Measurements from ENCODE around the gene RHEBL1. TPM values are rescaled to one million over a fixed set of nuclear protein-coding genes. Genes with fewer than 3 reads are reported as not detected.

Gene RHEBL1
- total and polyA plus RNA-seq, 3 donors from 2014 or later: 1.5 to 5.9 (median 1.7) TPM

- H3K9me3 ChIP-seq: no peaks in the 10 kb centered on the region
- no peak for DNase-seq
- no peak for TF ChIP-seq CTCF (IDR thresholded peaks at IDR 0.05)
- TF ChIP-seq POLR2A (IDR thresholded peaks at IDR 0.05): no peak
- no peaks in the 10 kb centered on the region for H3K36me3 ChIP-seq (ENCODE audit: low read depth, missing control alignments)
- intact Hi-C loops (cut with DNase I; ENCODE audit: low total_unique reads): no loop called here
- no peak overlapping the region for H3K27ac ChIP-seq
- H3K4me3 ChIP-seq: no peak overlapping the region
- H3K4me1 ChIP-seq: no peaks in the 10 kb centered on the region
- H3K27me3 ChIP-seq: no peaks in the 10 kb centered on the region
- 87 to 89% methylated on average over 14 of the region's 14 CpGs for WGBS, 2 donors
Observed at GRCh38 chr12:49040364-49040855, 29.4 kb downstream of the RHEBL1 start.

- no peak for DNase-seq
- WGBS, 2 donors: 91 to 94% methylated on average over 21 to 30 of the region's 30 CpGs
- Histone ChIP-seq H3K4me3 (no peak overlapping the region), H3K36me3 (ENCODE audit: low read depth, missing control alignments) (no peaks in the 10 kb centered on the region), H3K9me3 (no peaks in the 10 kb centered on the region), H3K27ac (no peak overlapping the region), H3K27me3 (no peaks in the 10 kb centered on the region), H3K4me1 (no peaks in the 10 kb centered on the region)
- TF ChIP-seq POLR2A (IDR thresholded peaks at IDR 0.05): no peak
- no peak for TF ChIP-seq CTCF (IDR thresholded peaks at IDR 0.05)
- intact Hi-C loops (cut with DNase I; ENCODE audit: low total_unique reads): no loop called here
Observed at GRCh38 chr12:49039421-49040363, 30.1 kb downstream of the RHEBL1 start.

DNA sequence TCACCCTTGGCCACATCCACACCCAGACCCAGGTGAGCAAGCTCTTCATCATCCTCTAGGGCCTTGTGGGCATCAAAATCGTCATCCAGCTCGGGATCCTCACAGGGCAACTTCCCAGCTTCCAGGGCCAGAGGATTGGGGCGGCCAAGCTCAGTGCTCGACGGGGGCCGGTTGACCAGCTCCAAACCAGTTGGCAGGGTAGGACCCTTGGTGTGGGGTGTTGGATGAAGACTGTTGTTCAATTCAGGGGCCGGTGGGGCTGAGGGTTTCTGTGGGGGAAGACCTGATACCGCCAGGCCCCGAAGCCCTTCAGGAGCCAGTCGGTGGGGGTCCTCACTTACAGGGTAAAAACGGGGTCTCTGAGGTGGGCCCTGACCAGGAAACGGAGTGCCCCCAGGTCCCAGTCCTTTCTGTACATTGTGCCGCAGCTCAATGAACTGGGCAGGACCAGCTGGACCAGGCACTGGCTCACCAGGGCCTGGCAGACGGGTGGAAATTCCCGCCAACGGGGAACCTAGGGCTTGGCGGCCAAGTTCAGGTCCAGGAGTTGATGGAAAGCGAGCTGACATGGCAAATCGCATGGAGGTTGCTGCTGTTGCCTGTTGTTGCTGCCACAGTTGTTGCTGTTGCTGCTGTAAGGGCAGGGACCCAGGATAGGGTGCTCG is 31.4 kb downstream of the RHEBL1 start:
- no peaks in the 10 kb centered on the region for H3K4me1 ChIP-seq
- no peak for DNase-seq
- TF ChIP-seq POLR2A (IDR thresholded peaks at IDR 0.05): no peak
- TF ChIP-seq CTCF (IDR thresholded peaks at IDR 0.05): no peak
- H3K4me3 ChIP-seq: no peak overlapping the region
- intact Hi-C loops (cut with DNase I; ENCODE audit: low total_unique reads): no loop called here
- H3K36me3 ChIP-seq (ENCODE audit: low read depth, missing control alignments): no peaks in the 10 kb centered on the region
- no peaks in the 10 kb centered on the region for H3K27me3 ChIP-seq
- 90 to 95% methylated on average over 14 to 20 of the region's 20 CpGs for WGBS, 2 donors
- H3K27ac ChIP-seq: no peak overlapping the region
- H3K9me3 ChIP-seq: no peaks in the 10 kb centered on the region

- H3K27me3 ChIP-seq: no peaks in the 10 kb centered on the region
- no peaks in the 10 kb centered on the region for H3K36me3 ChIP-seq (ENCODE audit: low read depth, missing control alignments)
- TF ChIP-seq POLR2A (IDR thresholded peaks at IDR 0.05) (no peak), CTCF (IDR thresholded peaks at IDR 0.05) (no peak)
- intact Hi-C loops (cut with DNase I; ENCODE audit: low total_unique reads): no loop called here
- H3K9me3 ChIP-seq: no peaks in the 10 kb centered on the region
- H3K4me1 ChIP-seq: no peaks in the 10 kb centered on the region
- no peak overlapping the region for H3K4me3 ChIP-seq
- H3K27ac ChIP-seq: no peak overlapping the region
- DNase-seq: no peak
- 87 to 92% methylated on average over 7 of the region's 7 CpGs for WGBS, 2 donors
Observed at GRCh38 chr12:49037947-49038237, 31.9 kb downstream of the RHEBL1 start.

All from testis (tissue), 3 donors.